Sigmoid colon (tissue), 7 donors: Measurements from ENCODE around the gene COL2A1. TPM values are rescaled to one million over a fixed set of nuclear protein-coding genes. Genes with fewer than 3 reads are reported as not detected.

Experiments used
- DNase-seq: peaks from one replicate; pipeline ENCODE4 v3.0.0-alpha.2; 2019
- H3K27ac ChIP-seq, 4 donors: fragments of 200-600 bp; sonication (generic); one replicate each; pipeline ENCODE4 v1.5.1; 2016 to 2019; ENCODE audit warnings: mild to moderate bottlenecking in 1 of 4
- H3K27me3 ChIP-seq, 3 donors: fragments of 200-600 bp; sonication (generic); one replicate each; pipeline ENCODE4 v1.5.1; 2019; ENCODE audit warnings: mild to moderate bottlenecking in 1 of 3
- H3K36me3 ChIP-seq, 4 donors: fragments of 200-600 bp; sonication (generic); one replicate each; pipeline ENCODE4 v1.5.1; 2016 to 2019
- H3K4me1 ChIP-seq, 4 donors: fragments of 200-600 bp; sonication (generic); one replicate each; pipeline ENCODE4 v1.5.1; 2017 to 2019
- H3K4me3 ChIP-seq, 4 donors: fragments of 200-600 bp; sonication (generic); one replicate each; pipeline ENCODE4 v1.5.1; 2017 to 2019; ENCODE audit warnings: mild to moderate bottlenecking in 2 of 4, moderate library complexity in 1 of 4
- H3K9me3 ChIP-seq, 4 donors: fragments of 200-600 bp in 3 of 4; sonication (generic) in 3 of 4; one replicate each; pipeline versions ENCODE4 v1.5.1 to v1.6.1; 2013 to 2019
- CTCF ChIP-seq, 4 experiments: fragments of 450-650 bp in 3 of 4; fragments of 200-600 bp in 1 of 4; IDR thresholded peaks; one replicate each; pipeline ENCODE4 v1.5.1; 2016 to 2019; ENCODE audit warnings: antibody characterized with exemption in 4 of 4, mild to moderate bottlenecking in 3 of 4, moderate library complexity in 2 of 4
- EP300 ChIP-seq, 4 donors: sonication (generic); formaldehyde crosslinking; IDR thresholded peaks; one replicate each; pipeline ENCODE4 v1.6.1; 2017; ENCODE audit warnings: antibody characterized with exemption in 4 of 4
- POLR2A ChIP-seq, 2 donors: fragments of 450-650 bp; IDR thresholded peaks; one replicate each; pipeline ENCODE4 v1.6.1; 2016; ENCODE audit warnings: antibody characterized with exemption in 2 of 2, mild to moderate bottlenecking in 2 of 2, moderate library complexity in 2 of 2
- POLR2AphosphoS5 ChIP-seq, 4 donors: sonication (generic); formaldehyde crosslinking; IDR thresholded peaks; one replicate each; pipeline ENCODE4 v1.6.1; 2017; ENCODE audit warnings: antibody characterized with exemption in 4 of 4
- WGBS, 2 donors: extraction: QIAGEN DNeasy Blood & Tissue Kit; methylation state at CpG; one replicate each; pipeline ENCODE4 v1.1.7; 2013; 5-methylcytosine and 5-hydroxymethylcytosine counted together
- intact Hi-C: fragments of 100-400 bp; cut with DNase I; formaldehyde crosslinking; loops from one replicate; pipeline ENCODE4 v1.15.1; 2023
- polyA plus RNA-seq, 3 donors: library from polyadenylated mRNA; stranded (reverse); fragments of 200-250 nt; gene quantifications; one replicate each; pipeline ENCODE4 v1.2.3, GENCODE V29; 2013
- total RNA-seq, 4 donors: library from RNA; depleted of rRNA; stranded (reverse); fragments of >200 nt; gene quantifications; one replicate each; pipeline ENCODE4 v1.1.0, GENCODE V29; 2016
- donor health status: healthy with polysubstance abuse.
- donor health status: Bipolar disorder and iron deficiency.
- donor health status: healthy.

COL2A1 gene
- total and polyA plus RNA-seq, 7 donors, result 0.17 to 0.60 TPM; not detected in 5

GRCh38 chr12:47939009-47939601, 65.2 kb downstream of the COL2A1 start:
- H3K36me3 ChIP-seq, result no peaks in the 10 kb centered on the region
- peaks cover 0 to 9% (median 6%) of the 10 kb centered on the region in 4 donors for H3K4me1 ChIP-seq
- 19 to 63% methylated on average over 6 of the region's 6 CpGs for WGBS, 2 donors
- H3K4me3 ChIP-seq, result no peak overlapping the region
- no peaks in the 10 kb centered on the region for H3K9me3 ChIP-seq
- intact Hi-C loops, result no loop called here
- TF ChIP-seq POLR2AphosphoS5 (IDR thresholded peaks at IDR 0.05), result no peak
- TF ChIP-seq POLR2A (IDR thresholded peaks at IDR 0.05), result no peak
- no peak for TF ChIP-seq CTCF (IDR thresholded peaks at IDR 0.05)
- TF ChIP-seq EP300 (IDR thresholded peaks at IDR 0.05), result no peak
- peaks cover 6 to 25% (median 13%) of the 10 kb centered on the region in 3 donors for H3K27me3 ChIP-seq
- no peak overlapping the region for H3K27ac ChIP-seq
- peak; percentile 40 for DNase-seq

DNA sequence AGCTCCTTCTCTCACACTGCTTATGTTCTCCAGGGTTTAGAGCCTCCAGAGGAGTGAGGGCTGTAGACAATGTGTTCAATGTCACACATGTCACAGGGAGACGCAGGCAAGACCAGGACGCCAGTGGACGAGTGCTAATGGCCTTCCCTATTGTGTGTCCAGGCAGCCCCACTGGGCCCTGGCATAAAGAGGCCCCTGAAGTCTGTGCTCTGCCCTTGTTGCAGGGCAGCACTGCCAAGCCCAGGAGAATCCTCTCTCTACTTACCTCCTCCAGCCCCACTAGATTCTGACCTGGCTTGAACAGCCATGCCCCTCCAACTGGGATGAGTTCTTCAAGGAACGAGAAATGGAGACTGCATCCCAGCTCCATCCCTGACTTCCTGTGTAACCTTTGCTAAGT, 65.7 kb downstream of the COL2A1 start:
- peak; percentile 19 for DNase-seq
- no peaks in the 10 kb centered on the region for H3K36me3 ChIP-seq
- 77 to 90% methylated on average over 4 of the region's 4 CpGs for WGBS, 2 donors
- peaks cover 6 to 25% (median 13%) of the 10 kb centered on the region in 3 donors for H3K27me3 ChIP-seq
- TF ChIP-seq POLR2AphosphoS5 (IDR thresholded peaks at IDR 0.05), result no peak
- no peak for TF ChIP-seq CTCF (IDR thresholded peaks at IDR 0.05)
- no peak for TF ChIP-seq EP300 (IDR thresholded peaks at IDR 0.05)
- no peak for TF ChIP-seq POLR2A (IDR thresholded peaks at IDR 0.05)
- intact Hi-C loops, result no loop called here
- peaks cover 0 to 9% (median 6%) of the 10 kb centered on the region in 4 donors for H3K4me1 ChIP-seq
- no peak overlapping the region for H3K27ac ChIP-seq
- no peak overlapping the region for H3K4me3 ChIP-seq
- no peaks in the 10 kb centered on the region for H3K9me3 ChIP-seq

- H3K27ac ChIP-seq, result no peak overlapping the region
- 98 to 99% methylated on average over 1 of the region's 1 CpG for WGBS, 2 donors
- H3K36me3 ChIP-seq, result no peaks in the 10 kb centered on the region
- TF ChIP-seq POLR2A (IDR thresholded peaks at IDR 0.05) (no peak), EP300 (IDR thresholded peaks at IDR 0.05) (no peak), CTCF (IDR thresholded peaks at IDR 0.05) (no peak), POLR2AphosphoS5 (IDR thresholded peaks at IDR 0.05) (no peak)
- no peak overlapping the region for H3K4me3 ChIP-seq
- no peaks in the 10 kb centered on the region for H3K9me3 ChIP-seq
- peaks cover 6 to 24% (median 13%) of the 10 kb centered on the region in 3 donors for H3K27me3 ChIP-seq
- DNase-seq, result no peak
- H3K4me1 ChIP-seq, result peaks cover 0 to 9% (median 6%) of the 10 kb centered on the region in 4 donors
- intact Hi-C loops, result no loop called here
Measured at GRCh38 chr12:47938093-47938492, 66.2 kb downstream of the COL2A1 start.

DNA sequence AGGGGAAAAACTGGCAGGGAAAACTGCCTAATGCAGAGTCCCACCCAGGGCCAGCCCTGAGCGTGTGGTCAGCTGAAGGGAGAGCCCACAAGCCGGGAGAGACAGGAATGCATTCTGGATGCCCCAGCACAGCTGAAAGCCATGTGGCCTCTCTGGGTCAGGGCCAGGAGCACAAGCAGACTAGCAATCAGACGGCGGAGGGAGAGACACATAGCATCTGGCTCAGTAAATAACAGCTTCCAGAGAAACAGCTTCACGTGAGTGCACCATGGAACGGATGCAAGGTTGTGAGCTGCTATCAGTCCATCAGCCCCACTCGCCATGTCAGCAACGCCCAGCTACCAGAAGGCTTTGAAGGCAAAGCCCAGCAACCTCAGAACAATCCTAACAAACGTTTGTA, 69.1 kb downstream of the COL2A1 start:
- Histone ChIP-seq H3K4me3 (no peak overlapping the region), H3K9me3 (no peaks in the 10 kb centered on the region), H3K36me3 (no peaks in the 10 kb centered on the region), H3K4me1 (peaks cover 0 to 8% (median 3%) of the 10 kb centered on the region in 4 donors), H3K27ac (no peak overlapping the region), H3K27me3 (no peaks in the 10 kb centered on the region)
- TF ChIP-seq CTCF (IDR thresholded peaks at IDR 0.05) (no peak), EP300 (IDR thresholded peaks at IDR 0.05) (no peak), POLR2AphosphoS5 (IDR thresholded peaks at IDR 0.05) (no peak), POLR2A (IDR thresholded peaks at IDR 0.05) (no peak)
- intact Hi-C loops, result no loop called here
- WGBS, 2 donors, result 64% methylated on average over 9 of the region's 9 CpGs
- DNase-seq, result peak; percentile 75

GRCh38 chr12:47931187-47931586, 73.1 kb downstream of the COL2A1 start:
- no peaks in the 10 kb centered on the region for H3K36me3 ChIP-seq
- intact Hi-C loops, result no loop called here
- WGBS, 2 donors, result 90 to 93% methylated on average over 1 of the region's 1 CpG

More at GRCh38 chr12:47931187-47931586, 73.1 kb downstream of the COL2A1 start:
- Histone ChIP-seq H3K27me3 (no peaks in the 10 kb centered on the region), H3K4me3 (no peak overlapping the region), H3K27ac (no peak overlapping the region), H3K4me1 (peaks cover 0 to 8% (median 3%) of the 10 kb centered on the region in 4 donors), H3K9me3 (no peaks in the 10 kb centered on the region)
- DNase-seq, result no peak
- TF ChIP-seq CTCF (IDR thresholded peaks at IDR 0.05) (no peak), POLR2A (IDR thresholded peaks at IDR 0.05) (no peak), POLR2AphosphoS5 (IDR thresholded peaks at IDR 0.05) (no peak), EP300 (IDR thresholded peaks at IDR 0.05) (no peak)
